Central memory CD8-positive, alpha-beta T cell (primary cell): ENCODE data around the gene RAB7A.
"Not testable (repeated sequence)": the region's sequence is repeated elsewhere in the genome, so short reads cannot be mapped to it uniquely, and the experiment has no call there.

Experiments
- ATAC-seq: fragments of 150-1000 bp; cut with Tn5 transposase; replicated peaks from 2 replicates; pipeline ENCODE4 v1.10.0; 2022; ENCODE audit warnings: mild to moderate bottlenecking, moderate FRiP score, moderate number of reproducible peaks; ENCODE audit not compliant: poor library complexity, severe bottlenecking; ENCODE audit errors: extremely low read depth
- DNase-seq, 2 donors: peaks; one replicate each; pipeline ENCODE4 v3.0.0; 2021; ENCODE audit warnings: low spot score in 2 of 2
- H3K27ac Mint-ChIP-seq: one replicate; pipeline ENCODE4 v1.8.0; 2022; ENCODE audit warnings: low read depth, mild to moderate bottlenecking, moderate library complexity, mixed read lengths
- H3K27me3 Mint-ChIP-seq: one replicate; pipeline ENCODE4 v1.8.0; 2022; ENCODE audit warnings: mixed read lengths
- H3K36me3 Mint-ChIP-seq: one replicate; pipeline ENCODE4 v1.8.0; 2022; ENCODE audit warnings: mild to moderate bottlenecking, moderate library complexity, mixed read lengths; ENCODE audit not compliant: insufficient read depth
- H3K4me1 Mint-ChIP-seq: one replicate; pipeline ENCODE4 v1.8.0; 2022; ENCODE audit warnings: mixed read lengths
- H3K4me3 Mint-ChIP-seq: one replicate; pipeline ENCODE4 v1.8.0; 2022; ENCODE audit warnings: mild to moderate bottlenecking, moderate library complexity, mixed read lengths
- H3K9me3 Mint-ChIP-seq: one replicate; pipeline ENCODE4 v1.8.0; 2022; ENCODE audit warnings: mixed read lengths

RAB7A gene

DNA sequence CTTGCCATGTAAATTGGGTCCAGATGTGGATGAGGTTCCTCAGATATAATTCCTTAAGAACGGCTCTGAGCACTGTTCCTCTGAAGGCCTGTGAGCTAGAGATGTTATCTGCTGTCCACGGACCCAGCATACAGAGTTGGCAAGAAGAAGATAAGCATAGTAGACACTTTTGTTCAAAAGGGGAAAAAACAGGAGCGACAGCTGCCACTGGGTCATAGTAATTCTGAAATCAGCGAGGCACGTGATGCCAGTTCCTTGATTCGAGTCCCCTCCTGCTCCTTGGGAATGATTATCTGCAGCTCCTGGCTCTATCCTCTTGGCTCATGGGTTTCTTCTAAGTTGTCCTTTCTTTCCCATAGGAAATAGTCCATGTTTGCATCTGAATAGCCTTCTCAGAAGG, 2.5 kb upstream of the RAB7A start:
- DNase-seq: no peak
- Mint-ChIP-seq H3K27me3 (peaks cover 15% of the 10 kb centered on the region), H3K9me3 (no peaks in the 10 kb centered on the region), H3K36me3 (peaks cover 9% of the 10 kb centered on the region), H3K4me1 (peaks cover 34% of the 10 kb centered on the region), H3K4me3 (no peak overlapping the region), H3K27ac (no peak overlapping the region)
- ATAC-seq: no peak

DNA sequence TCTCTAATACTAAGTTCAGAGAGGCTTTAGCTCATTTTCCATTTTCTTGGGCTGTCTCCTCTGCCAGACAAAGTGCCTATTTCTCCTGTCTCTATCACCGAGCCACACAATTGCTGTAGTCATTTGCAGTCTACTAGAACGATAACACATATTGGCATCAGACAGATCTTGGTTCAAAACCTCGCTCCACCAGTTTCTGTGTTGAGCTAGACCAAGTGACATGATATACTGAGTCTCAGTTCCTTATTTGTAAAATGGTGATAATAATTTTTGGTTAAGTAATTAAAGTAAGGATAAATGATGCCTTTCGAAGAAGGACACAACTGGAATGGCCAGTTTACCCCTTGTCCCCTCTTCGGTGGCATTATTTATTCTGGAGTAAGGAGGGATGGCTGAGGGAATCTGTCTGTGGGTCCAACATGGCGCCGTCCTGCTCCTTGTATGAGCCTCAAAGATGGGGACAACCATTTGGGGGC, 398 bp upstream of the RAB7A start:
- Mint-ChIP-seq H3K27me3 (peaks cover 13% of the 10 kb centered on the region), H3K27ac (peak overlapping the region; percentile 92), H3K9me3 (no peaks in the 10 kb centered on the region), H3K36me3 (peaks cover 12% of the 10 kb centered on the region), H3K4me1 (peaks cover 49% of the 10 kb centered on the region), H3K4me3 (peak overlapping the region; percentile 92)
- DNase-seq: no peak
- ATAC-seq: no peak

DNA sequence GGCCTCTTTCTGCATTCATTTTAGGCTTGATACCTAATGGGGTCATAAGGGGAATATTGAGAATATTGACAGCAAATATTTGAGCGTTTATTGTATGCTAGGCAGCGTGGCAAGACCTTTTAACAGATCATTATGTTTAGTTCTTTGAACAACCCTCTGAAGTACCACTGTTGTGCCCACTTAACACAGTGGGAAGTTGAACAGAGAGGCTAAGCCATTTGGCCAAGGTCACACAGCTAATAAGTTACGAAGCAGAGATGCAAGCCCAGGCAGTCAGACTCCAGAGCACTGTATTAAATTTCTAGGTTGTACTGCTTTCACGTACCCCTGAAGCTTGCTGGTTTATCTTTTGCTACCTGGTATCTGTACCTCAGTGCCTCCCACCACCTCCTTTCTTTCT, 1.1 kb downstream of the RAB7A start:
- no peaks in the 10 kb centered on the region for H3K9me3 Mint-ChIP-seq
- no peaks in the 10 kb centered on the region for H3K27me3 Mint-ChIP-seq
- ATAC-seq (no peak), DNase-seq (no peak)
- H3K4me3 Mint-ChIP-seq: peak overlapping the region; percentile 92
- H3K36me3 Mint-ChIP-seq: peaks cover 14% of the 10 kb centered on the region
- H3K27ac Mint-ChIP-seq: peak overlapping the region; percentile 92
- peaks cover 61% of the 10 kb centered on the region for H3K4me1 Mint-ChIP-seq

DNA sequence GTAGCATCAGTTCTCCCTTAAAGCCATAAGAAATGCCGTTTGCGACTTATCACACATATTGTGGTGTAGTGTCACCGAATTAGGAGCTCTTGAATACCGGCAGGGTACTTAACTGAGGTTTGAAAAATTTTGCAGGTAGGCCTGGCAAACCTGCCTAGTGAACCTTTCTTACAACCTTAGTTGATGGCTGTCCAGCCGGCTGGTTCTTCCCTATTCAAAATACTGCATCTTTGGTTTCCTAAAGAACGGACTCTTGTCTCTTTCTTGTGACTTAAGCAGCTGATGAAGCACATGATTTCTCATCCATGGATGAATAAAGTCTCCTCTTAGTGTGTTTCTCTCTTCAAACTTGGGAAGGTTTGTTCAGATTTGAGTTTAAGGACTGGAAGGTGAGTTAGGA, 1.5 kb downstream of the RAB7A start:
- ATAC-seq (no peak), DNase-seq (no peak)
- Mint-ChIP-seq H3K4me3 (peak overlapping the region; percentile 92), H3K9me3 (no peaks in the 10 kb centered on the region), H3K36me3 (peaks cover 14% of the 10 kb centered on the region), H3K27ac (peak overlapping the region; percentile 92), H3K27me3 (no peaks in the 10 kb centered on the region), H3K4me1 (peaks cover 65% of the 10 kb centered on the region)

DNA sequence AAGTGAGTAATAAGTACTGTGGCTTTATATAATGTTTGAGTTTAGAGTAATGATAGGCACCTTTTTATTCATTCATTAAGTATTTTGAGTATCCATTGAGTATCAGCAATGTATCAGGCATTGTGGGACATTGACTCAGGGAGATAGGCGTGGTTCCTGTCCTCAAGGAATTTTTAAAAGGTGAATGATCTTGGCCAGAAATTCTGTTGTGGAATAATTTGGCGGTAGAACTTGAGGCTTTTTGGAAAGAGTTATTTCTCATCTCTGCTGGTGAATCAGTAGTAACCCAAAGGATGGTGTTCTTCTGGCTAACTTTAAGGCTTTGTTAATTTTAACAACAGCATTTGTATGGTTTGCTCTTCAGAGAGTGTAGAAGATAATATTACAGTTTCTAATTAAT, 2.0 kb downstream of the RAB7A start:
- DNase-seq: no peak
- no peak for ATAC-seq

DNA sequence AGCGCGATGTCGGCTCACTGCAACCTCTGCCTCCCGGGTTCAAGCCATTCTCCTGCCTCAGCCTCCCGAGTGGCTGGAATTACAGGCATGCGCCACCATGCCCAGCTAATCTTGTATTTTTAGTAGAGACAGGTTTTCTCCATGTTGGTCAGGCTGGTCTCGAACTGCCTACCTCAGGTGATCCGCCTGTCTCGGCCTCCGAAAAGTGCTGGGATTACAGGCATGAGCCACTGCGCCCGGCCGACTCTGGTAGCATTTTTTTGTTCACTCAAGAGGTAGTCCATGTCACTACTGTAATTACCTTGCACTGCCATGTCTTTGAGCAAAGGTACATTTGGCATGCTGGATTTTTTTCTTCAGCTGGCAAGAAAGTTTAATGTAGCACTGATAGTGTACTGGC, 2.5 kb downstream of the RAB7A start:
- H3K27ac Mint-ChIP-seq, ATAC-seq: not testable (repeated sequence)

More for the DNA sequence above, 2.0 kb downstream of the RAB7A start:
- peak overlapping the region; percentile 92 for H3K4me3 Mint-ChIP-seq
- peaks cover 70% of the 10 kb centered on the region for H3K4me1 Mint-ChIP-seq
- no peaks in the 10 kb centered on the region for H3K9me3 Mint-ChIP-seq
- peak overlapping the region; percentile 92 for H3K27ac Mint-ChIP-seq
- no peaks in the 10 kb centered on the region for H3K27me3 Mint-ChIP-seq
- peaks cover 14% of the 10 kb centered on the region for H3K36me3 Mint-ChIP-seq

DNA sequence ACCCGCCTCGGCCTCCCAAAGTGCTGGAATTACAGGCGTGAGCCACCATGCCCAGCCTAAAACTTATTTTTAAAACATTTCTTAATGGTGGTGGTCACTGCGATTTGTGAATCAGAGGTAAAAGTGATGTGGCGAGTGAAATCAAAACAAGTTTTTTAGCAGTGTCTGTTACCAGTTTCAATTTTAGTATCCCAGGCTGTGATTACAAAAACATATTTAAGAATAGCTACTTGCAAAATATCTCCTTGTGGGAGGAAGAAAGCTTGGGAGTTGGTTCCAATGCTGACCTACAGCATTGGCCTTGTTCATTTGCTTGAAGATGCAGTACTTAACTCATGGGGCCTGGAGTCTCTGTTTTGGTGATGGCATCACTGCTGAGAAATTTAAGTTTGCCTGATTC, 4.5 kb downstream of the RAB7A start:
- peaks cover 16% of the 10 kb centered on the region for H3K36me3 Mint-ChIP-seq
- DNase-seq (no peak), ATAC-seq (no peak)
- no peaks in the 10 kb centered on the region for H3K27me3 Mint-ChIP-seq
- peak overlapping the region; percentile 35 for H3K27ac Mint-ChIP-seq
- peaks cover 85% of the 10 kb centered on the region for H3K4me1 Mint-ChIP-seq
- H3K4me3 Mint-ChIP-seq: peak overlapping the region; percentile 92
- H3K9me3 Mint-ChIP-seq: no peaks in the 10 kb centered on the region

More for the DNA sequence above, 2.5 kb downstream of the RAB7A start:
- peak overlapping the region; percentile 92 for H3K4me3 Mint-ChIP-seq
- DNase-seq, H3K9me3 Mint-ChIP-seq, H3K27me3 Mint-ChIP-seq: not testable (repeated sequence)
- H3K36me3 Mint-ChIP-seq: peaks cover 14% of the 10 kb centered on the region
- peaks cover 76% of the 10 kb centered on the region for H3K4me1 Mint-ChIP-seq

DNA sequence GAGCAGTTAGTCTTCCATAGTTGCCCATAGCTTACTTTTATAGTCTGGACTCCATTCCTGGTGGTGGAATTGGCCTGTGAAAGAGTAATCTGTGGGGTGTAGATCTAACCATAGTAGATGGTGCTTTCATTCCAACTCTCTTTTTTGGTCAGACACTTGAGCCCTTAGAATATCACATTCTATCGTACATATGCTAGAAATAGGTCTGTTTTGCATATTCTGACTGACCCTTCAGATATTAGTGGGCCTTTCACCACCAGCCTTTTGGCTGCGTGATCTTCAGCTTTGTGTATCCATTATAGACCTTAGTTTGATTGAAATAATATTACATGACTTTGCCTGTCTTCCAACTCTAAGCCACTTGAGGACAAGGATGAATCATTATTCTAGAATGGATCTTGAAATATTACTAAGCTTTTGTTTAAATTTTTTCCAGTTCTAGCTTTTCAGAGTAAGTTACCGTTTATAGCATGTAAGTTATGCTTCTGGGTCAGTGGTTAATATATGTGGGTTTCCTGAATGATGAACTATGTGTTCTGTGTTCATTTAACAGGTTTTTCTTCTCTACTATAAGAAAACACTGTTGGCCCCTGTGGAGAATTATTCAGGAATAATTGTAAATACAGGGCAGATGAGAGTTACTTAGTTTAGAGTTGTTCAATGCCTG, 8.7 kb downstream of the RAB7A start:
- Mint-ChIP-seq H3K4me3 (peak overlapping the region; percentile 12), H3K4me1 (peaks cover 70% of the 10 kb centered on the region)

DNA sequence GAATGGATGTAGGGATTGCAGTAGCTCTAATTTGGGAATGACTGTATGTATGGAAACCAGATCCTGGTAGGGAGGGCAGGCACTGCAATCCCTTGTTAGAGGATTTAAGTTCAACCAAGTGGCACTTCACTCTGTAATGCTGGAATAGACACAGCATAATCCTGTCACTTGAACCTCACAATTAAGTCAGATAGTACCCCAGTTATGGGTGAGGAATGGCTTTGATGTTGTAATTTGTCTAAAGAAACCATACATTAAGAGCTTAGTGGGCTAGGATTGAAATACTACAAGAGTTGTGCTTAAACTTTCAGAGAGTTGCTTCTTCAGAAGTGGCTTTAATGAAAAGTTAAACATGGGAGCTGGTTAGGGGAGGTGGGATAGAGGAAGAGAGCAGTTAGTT, 9.3 kb downstream of the RAB7A start:
- peak overlapping the region; percentile 12 for H3K4me3 Mint-ChIP-seq
- ATAC-seq (no peak), DNase-seq (no peak)
- peaks cover 14% of the 10 kb centered on the region for H3K36me3 Mint-ChIP-seq
- no peaks in the 10 kb centered on the region for H3K9me3 Mint-ChIP-seq
- H3K27me3 Mint-ChIP-seq: no peaks in the 10 kb centered on the region
- peak overlapping the region; percentile 75 for H3K27ac Mint-ChIP-seq
- H3K4me1 Mint-ChIP-seq: peaks cover 66% of the 10 kb centered on the region

More for the DNA sequence above, 8.7 kb downstream of the RAB7A start:
- ATAC-seq (no peak), DNase-seq (no peak)
- Mint-ChIP-seq H3K36me3 (peaks cover 15% of the 10 kb centered on the region), H3K9me3 (no peaks in the 10 kb centered on the region), H3K27me3 (no peaks in the 10 kb centered on the region), H3K27ac (peak overlapping the region; percentile 75)

DNA sequence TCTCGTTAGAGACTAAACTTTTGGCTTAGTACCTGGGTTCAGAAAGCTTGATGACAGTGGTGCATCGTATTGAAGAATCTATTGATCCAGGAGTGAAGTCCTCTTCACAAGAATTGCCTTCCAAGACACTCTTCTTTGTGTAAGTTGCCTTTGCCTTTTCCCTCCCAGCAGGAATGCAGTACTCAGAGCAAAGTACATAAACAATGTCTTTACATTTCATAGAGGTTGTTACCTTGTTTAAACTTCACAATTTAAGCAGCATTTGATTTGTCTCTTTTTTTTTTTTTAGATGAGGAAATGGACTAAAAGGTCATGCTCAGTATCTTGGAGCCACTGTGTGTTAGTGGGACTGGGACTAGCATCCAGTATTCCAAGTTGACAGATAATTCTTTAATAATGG, 9.9 kb downstream of the RAB7A start:
- peaks cover 17% of the 10 kb centered on the region for H3K36me3 Mint-ChIP-seq

DNA sequence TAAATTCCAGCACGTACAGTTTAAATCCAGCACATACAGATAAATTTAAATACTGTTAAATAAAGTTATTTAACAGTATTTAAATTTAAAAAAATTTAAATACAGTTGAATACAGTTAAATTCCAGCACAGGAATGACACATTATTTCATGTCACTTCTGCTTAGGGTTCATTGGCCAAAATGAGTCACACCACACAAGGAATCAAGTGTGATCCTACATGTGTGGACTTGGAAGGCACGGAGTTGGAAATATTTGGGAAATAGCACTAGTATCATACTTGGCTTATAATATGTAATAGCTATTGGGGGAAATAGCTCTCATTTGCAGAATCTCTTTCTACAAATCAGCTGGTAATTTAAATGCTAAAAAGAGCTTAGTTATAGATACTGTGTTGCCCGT, 10.6 kb downstream of the RAB7A start:
- H3K4me3 Mint-ChIP-seq: no peak overlapping the region

More for the DNA sequence above, 9.9 kb downstream of the RAB7A start:
- Mint-ChIP-seq H3K4me1 (peaks cover 65% of the 10 kb centered on the region), H3K27ac (no peak overlapping the region), H3K9me3 (no peaks in the 10 kb centered on the region), H3K27me3 (no peaks in the 10 kb centered on the region), H3K4me3 (no peak overlapping the region)
- DNase-seq (no peak), ATAC-seq (no peak)

DNA sequence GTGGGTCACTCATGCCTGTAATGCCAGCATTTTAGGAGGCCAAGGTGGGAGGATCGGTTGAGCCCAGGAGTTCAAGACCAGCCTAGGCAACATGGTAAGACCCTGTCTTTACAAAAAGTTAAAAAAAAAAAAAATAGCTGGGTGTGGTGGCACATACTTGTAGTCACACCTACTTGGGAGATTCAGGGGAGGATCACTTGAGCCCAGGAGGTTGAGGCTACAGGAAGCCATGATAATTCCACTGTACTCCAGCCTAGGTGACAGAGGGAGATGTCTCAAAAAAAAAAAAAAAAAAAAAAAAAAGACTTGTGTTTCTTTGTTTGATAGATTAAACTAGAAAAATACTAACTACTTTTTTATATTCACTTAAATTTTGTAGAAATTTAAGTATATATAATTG, 14.6 kb downstream of the RAB7A start:
- Mint-ChIP-seq H3K4me3 (no peak overlapping the region), H3K27me3 (no peaks in the 10 kb centered on the region), H3K36me3 (peaks cover 28% of the 10 kb centered on the region), H3K9me3 (no peaks in the 10 kb centered on the region), H3K27ac (peak overlapping the region; percentile 5), H3K4me1 (peaks cover 43% of the 10 kb centered on the region)
- no peak for ATAC-seq
- DNase-seq: no peak

More for the DNA sequence above, 10.6 kb downstream of the RAB7A start:
- H3K27ac Mint-ChIP-seq: no peak overlapping the region
- no peak for ATAC-seq
- H3K36me3 Mint-ChIP-seq: peaks cover 17% of the 10 kb centered on the region
- H3K27me3 Mint-ChIP-seq: no peaks in the 10 kb centered on the region
- H3K9me3 Mint-ChIP-seq: no peaks in the 10 kb centered on the region
- no peak for DNase-seq
- peaks cover 65% of the 10 kb centered on the region for H3K4me1 Mint-ChIP-seq

DNA sequence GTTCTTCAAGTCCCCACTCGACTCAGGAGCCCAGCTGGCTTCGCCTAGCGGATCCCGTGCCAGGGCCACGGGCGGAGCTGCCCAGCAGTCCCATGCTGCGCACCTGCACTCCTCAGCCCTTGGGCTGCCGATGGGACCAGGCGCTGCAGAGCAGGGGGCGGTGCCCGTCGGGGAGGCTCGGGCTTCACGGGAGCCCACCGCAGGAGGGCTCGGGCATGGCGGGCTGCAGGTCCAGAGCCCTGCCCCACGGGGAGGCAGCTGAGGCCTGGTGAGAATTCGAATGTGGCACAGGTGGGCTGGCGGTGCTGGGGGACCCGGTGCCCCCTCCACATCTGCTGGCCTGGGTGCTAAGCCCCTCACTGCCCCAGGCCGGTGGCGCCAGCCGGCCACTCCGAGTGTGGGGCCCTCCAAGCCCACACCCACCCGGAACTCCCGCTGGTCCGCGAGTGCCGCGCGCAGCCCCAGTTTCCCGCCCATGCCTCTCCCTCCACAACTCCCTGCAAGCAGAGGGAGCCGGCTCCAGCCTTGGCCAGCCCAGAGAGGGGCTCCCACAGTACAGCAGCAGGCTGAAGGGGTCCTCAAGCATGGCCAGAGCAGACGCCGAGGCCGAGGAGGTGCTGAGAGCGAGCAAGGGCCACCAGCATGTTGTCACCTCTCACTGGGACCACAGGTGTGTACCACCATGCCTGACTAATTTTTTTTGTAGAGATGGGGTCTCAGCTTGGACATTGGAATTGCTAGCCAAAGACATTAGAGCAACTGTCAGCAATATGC, 17.0 kb downstream of the RAB7A start:
- Mint-ChIP-seq H3K4me1 (peaks cover 47% of the 10 kb centered on the region), H3K27me3 (no peaks in the 10 kb centered on the region), H3K9me3 (no peaks in the 10 kb centered on the region), H3K27ac (no peak overlapping the region), H3K36me3 (peaks cover 32% of the 10 kb centered on the region), H3K4me3 (no peak overlapping the region)
- DNase-seq: no peak
- ATAC-seq: no peak
